GM12878 (cell line): ENCODE data around the gene GLB1L. TPM values are rescaled to one million over a fixed set of nuclear protein-coding genes. Genes with fewer than 3 reads are reported as not detected.

Experiments used
- BMI1 ChIP-seq: fragments of 450-650 bp; IDR thresholded peaks from 2 replicates; pipeline ENCODE4 v1.6.1; 2016; ENCODE audit warnings: mild to moderate bottlenecking, moderate library complexity, borderline replicate concordance
- BRCA1 ChIP-seq: IDR thresholded peaks from 2 replicates; pipeline ENCODE4 v1.6.1; 2011; ENCODE audit warnings: low read depth, low read length, improper control_type of control experiment
- CBFB ChIP-seq: IDR thresholded peaks from 2 replicates; pipeline ENCODE4 v1.6.1; 2016; ENCODE audit warnings: antibody characterized with exemption, low read depth
- CHD2 ChIP-seq: IDR thresholded peaks from 2 replicates; pipeline ENCODE4 v1.6.1; 2011; ENCODE audit warnings: low read depth, low read length, improper control_type of control experiment, borderline replicate concordance
- DPF2 ChIP-seq: fragments of 450-650 bp; IDR thresholded peaks from 2 replicates; pipeline ENCODE4 v1.6.1; 2017; ENCODE audit warnings: mild to moderate bottlenecking
- EED ChIP-seq: sonication (generic); IDR thresholded peaks from 2 replicates; pipeline ENCODE4 v1.6.1; 2016; ENCODE audit warnings: antibody characterized with exemption, low read depth
- EGR1 ChIP-seq, 2 experiments: IDR thresholded peaks; 1 replicate in 1 of 2; 2 replicates in 1 of 2; pipeline ENCODE4 v1.6.1; 2011 to 2012; ENCODE audit warnings: low read depth in 2 of 2, low read length in 2 of 2, borderline replicate concordance in 1 of 2, mild to moderate bottlenecking in 1 of 2, moderate library complexity in 1 of 2
- GABPA ChIP-seq: IDR thresholded peaks from 2 replicates; pipeline ENCODE4 v1.6.1; 2014; ENCODE audit warnings: antibody characterized with exemption, low read depth, mild to moderate bottlenecking, inconsistent platforms
- GATAD2B ChIP-seq: fragments of 450-650 bp; conservative IDR thresholded peaks from 2 replicates; pipeline ENCODE4 v1.6.1; 2017; ENCODE audit warnings: low read depth, mild to moderate bottlenecking, moderate library complexity
- HDAC2 ChIP-seq: fragments of 200-600 bp; sonication (generic); IDR thresholded peaks from 2 replicates; pipeline ENCODE4 v1.6.1; 2017
- HDGF ChIP-seq: fragments of 450-650 bp; IDR thresholded peaks from 2 replicates; pipeline ENCODE4 v1.6.1; 2016; ENCODE audit warnings: antibody characterized with exemption
- IKZF1 ChIP-seq: fragments of 450-650 bp; conservative IDR thresholded peaks from 2 replicates; pipeline ENCODE4 v1.6.1; 2017; ENCODE audit warnings: antibody characterized with exemption, mild to moderate bottlenecking
- MXI1 ChIP-seq: fragments of 150-350 bp; IDR thresholded peaks from 2 replicates; pipeline ENCODE4 v1.6.1; 2011; ENCODE audit warnings: low read depth, mild to moderate bottlenecking, inconsistent platforms, low read length, improper control_type of control experiment
- MYB ChIP-seq: fragments of 150-350 bp; IDR thresholded peaks from 2 replicates; pipeline ENCODE4 v1.6.1; 2014; ENCODE audit warnings: mild to moderate bottlenecking, low read depth, low read length, borderline replicate concordance
- NFIC ChIP-seq: IDR thresholded peaks from 2 replicates; pipeline ENCODE4 v1.6.1; 2012; ENCODE audit warnings: low read depth, mild to moderate bottlenecking, inconsistent platforms, low read length, moderate library complexity
- RAD51 ChIP-seq: fragments of 450-650 bp; IDR thresholded peaks from 2 replicates; pipeline ENCODE4 v1.6.1; 2016; ENCODE audit warnings: moderate library complexity, mild to moderate bottlenecking, inconsistent platforms
- RB1 ChIP-seq: fragments of 450-650 bp; formaldehyde crosslinking; IDR thresholded peaks from 2 replicates; pipeline ENCODE4 v1.6.1; 2017; ENCODE audit warnings: mild to moderate bottlenecking, borderline replicate concordance
- RBBP5 ChIP-seq: fragments of 200-600 bp; sonication (generic); conservative IDR thresholded peaks from 2 replicates; pipeline ENCODE4 v1.6.1; 2016
- SIX5 ChIP-seq: IDR thresholded peaks from 2 replicates; pipeline ENCODE4 v1.6.1; 2011; ENCODE audit warnings: mild to moderate bottlenecking, low read depth, low read length, moderate library complexity; ENCODE audit not compliant: severe bottlenecking
- SMAD5 ChIP-seq: IDR thresholded peaks from 2 replicates; pipeline ENCODE4 v1.6.1; 2016; ENCODE audit warnings: antibody characterized with exemption, low read depth
- SRF ChIP-seq, 2 experiments: IDR thresholded peaks; 2 replicates each; pipeline ENCODE4 v1.6.1; 2011; ENCODE audit warnings: low read depth in 2 of 2, low read length in 2 of 2, mild to moderate bottlenecking in 1 of 2, moderate library complexity in 1 of 2
- ZSCAN29 ChIP-seq: fragments of 450-650 bp; IDR thresholded peaks from 2 replicates; pipeline ENCODE4 v1.6.1; 2017; ENCODE audit warnings: mild to moderate bottlenecking, moderate library complexity
- polyA plus RNA-seq, 11 experiments: library from polyadenylated mRNA; depleted of rRNA in 4 of 11; unstranded in 6 of 11; stranded (reverse) in 5 of 11; fragments of >200 nt; fragmentation: Nextera tagmentation in 4 of 11; fragmentation: Illumina TruSeq in 1 of 11; extraction: Ambion mirVana in 4 of 11; extraction: Trizol in 1 of 11; gene quantifications; 1 replicate in 1 of 11; 2 replicates in 10 of 11; pipeline versions ENCODE4 v1.2.1 to v1.2.3, GENCODE V29; 2011 to 2016; ENCODE audit warnings: inconsistent platforms in 2 of 11, missing spikeins in 2 of 11, low read depth in 1 of 11
- total RNA-seq, 4 experiments: library from RNA; depleted of rRNA in 3 of 4; stranded (reverse); fragments of >200 nt in 3 of 4; fragmentation: Illumina TruSeq in 1 of 4; extraction: Trizol in 1 of 4; gene quantifications; 2 replicates each; pipeline versions ENCODE4 v1.2.1 to v1.2.3, GENCODE V29; 2013 to 2021
- TF ChIP-seq, protein P1 (sequence below): fragments of 450-650 bp; conservative IDR thresholded peaks from 2 replicates; pipeline ENCODE4 v1.6.1; 2017; ENCODE audit warnings: mild to moderate bottlenecking, moderate library complexity
- TF ChIP-seq, protein P2 (sequence below): IDR thresholded peaks from 2 replicates; pipeline ENCODE4 v1.6.1; 2012; ENCODE audit warnings: low read depth, low read length, improper control_type of control experiment
- TF ChIP-seq, protein P3 (sequence below): fragments of 150-350 bp; IDR thresholded peaks from 2 replicates; pipeline ENCODE4 v1.6.1; 2016; ENCODE audit warnings: low read depth, low read length

GLB1L gene
- total and polyA plus RNA-seq, 10 of the 15 experiments (the other 5 are each of a cell fraction or from before 2014, with no cell fraction given) = 0.29 to 4.6 (median 2.7) TPM

DNA sequence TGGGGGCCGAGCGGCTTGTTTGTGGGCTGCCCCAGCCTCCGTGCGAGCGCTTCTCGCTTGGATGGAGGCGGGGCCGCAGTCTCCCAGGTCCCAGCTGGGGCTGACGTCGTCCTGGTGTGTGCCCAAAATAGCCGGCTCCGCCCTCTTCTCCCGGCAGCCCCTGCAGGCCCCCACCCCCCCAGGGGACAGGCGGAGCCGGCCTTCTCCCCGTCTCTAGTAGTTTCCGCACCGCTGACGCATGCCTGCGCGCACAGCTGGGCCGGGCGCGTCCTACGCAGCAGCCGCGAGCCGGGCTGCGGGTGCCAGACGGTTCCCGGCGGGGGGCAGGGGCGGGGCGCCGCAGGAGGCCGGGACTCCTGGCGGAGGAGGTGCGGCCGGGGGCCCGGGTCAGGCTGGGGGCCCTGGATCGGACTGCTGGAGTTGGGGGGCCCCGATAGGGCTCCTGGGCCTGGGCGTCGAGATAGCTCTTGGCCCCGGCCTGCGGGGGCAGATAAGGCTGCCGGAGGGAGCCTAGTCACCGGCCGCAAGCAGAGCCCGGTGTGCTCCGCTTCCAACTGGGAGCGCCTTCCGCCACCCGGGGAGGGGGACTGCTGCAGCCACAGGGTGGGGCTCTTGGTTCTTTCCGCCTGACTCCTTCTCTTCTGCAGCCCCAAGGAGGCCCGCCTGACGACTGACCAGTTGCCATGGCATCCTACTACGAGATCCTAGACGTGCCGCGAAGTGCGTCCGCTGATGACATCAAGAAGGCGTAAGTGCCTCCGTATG lies 34.1 kb upstream of the GLB1L start, which contains the start of gene DNAJB2 (continued):
- TF ChIP-seq MYB (no peak), SRF (IDR thresholded peaks at IDR 0.05; ENCODE audit: low read depth in 2 of 2, low read length in 2 of 2) (peak in 1 of 2 experiments; percentile 39; a peak in 1 of 4 replicates), HDGF (no peak; the same call in 1 of the 2 replicates), CHD2 (peak; percentile 52; the same call in 1 of the 2 replicates), ZSCAN29 (0 out of 2 replicates have a peak, but pooled peaks have one; percentile 19), BRCA1 (no peak), RBBP5 (no peak), GATAD2B (peak; percentile 70), BMI1 (peak; percentile 88), CBFB (no peak), MXI1 (peak; percentile 71), RB1 (no peak; the same call in 1 of the 2 replicates), IKZF1 (peak; percentile 82), EGR1 (IDR thresholded peaks at IDR 0.05; ENCODE audit: borderline replicate concordance in 1 of 2, low read depth in 2 of 2, low read length in 2 of 2) (no peak), DPF2 (peak; percentile 90), GABPA (no peak), NFIC (no peak), SIX5 (no peak), EED (no peak; the same call in none of the 2 replicates), RAD51 (no peak), SMAD5 (no peak), HDAC2 (no peak)
- TF ChIP-seq, protein P1, sequence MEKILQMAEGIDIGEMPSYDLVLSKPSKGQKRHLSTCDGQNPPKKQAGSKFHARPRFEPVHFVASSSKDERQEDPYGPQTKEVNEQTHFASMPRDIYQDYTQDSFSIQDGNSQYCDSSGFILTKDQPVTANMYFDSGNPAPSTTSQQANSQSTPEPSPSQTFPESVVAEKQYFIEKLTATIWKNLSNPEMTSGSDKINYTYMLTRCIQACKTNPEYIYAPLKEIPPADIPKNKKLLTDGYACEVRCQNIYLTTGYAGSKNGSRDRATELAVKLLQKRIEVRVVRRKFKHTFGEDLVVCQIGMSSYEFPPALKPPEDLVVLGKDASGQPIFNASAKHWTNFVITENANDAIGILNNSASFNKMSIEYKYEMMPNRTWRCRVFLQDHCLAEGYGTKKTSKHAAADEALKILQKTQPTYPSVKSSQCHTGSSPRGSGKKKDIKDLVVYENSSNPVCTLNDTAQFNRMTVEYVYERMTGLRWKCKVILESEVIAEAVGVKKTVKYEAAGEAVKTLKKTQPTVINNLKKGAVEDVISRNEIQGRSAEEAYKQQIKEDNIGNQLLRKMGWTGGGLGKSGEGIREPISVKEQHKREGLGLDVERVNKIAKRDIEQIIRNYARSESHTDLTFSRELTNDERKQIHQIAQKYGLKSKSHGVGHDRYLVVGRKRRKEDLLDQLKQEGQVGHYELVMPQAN = peak; percentile 93
- TF ChIP-seq, protein P2, sequence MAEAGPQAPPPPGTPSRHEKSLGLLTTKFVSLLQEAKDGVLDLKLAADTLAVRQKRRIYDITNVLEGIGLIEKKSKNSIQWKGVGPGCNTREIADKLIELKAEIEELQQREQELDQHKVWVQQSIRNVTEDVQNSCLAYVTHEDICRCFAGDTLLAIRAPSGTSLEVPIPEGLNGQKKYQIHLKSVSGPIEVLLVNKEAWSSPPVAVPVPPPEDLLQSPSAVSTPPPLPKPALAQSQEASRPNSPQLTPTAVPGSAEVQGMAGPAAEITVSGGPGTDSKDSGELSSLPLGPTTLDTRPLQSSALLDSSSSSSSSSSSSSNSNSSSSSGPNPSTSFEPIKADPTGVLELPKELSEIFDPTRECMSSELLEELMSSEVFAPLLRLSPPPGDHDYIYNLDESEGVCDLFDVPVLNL = no peak
- TF ChIP-seq, protein P3, sequence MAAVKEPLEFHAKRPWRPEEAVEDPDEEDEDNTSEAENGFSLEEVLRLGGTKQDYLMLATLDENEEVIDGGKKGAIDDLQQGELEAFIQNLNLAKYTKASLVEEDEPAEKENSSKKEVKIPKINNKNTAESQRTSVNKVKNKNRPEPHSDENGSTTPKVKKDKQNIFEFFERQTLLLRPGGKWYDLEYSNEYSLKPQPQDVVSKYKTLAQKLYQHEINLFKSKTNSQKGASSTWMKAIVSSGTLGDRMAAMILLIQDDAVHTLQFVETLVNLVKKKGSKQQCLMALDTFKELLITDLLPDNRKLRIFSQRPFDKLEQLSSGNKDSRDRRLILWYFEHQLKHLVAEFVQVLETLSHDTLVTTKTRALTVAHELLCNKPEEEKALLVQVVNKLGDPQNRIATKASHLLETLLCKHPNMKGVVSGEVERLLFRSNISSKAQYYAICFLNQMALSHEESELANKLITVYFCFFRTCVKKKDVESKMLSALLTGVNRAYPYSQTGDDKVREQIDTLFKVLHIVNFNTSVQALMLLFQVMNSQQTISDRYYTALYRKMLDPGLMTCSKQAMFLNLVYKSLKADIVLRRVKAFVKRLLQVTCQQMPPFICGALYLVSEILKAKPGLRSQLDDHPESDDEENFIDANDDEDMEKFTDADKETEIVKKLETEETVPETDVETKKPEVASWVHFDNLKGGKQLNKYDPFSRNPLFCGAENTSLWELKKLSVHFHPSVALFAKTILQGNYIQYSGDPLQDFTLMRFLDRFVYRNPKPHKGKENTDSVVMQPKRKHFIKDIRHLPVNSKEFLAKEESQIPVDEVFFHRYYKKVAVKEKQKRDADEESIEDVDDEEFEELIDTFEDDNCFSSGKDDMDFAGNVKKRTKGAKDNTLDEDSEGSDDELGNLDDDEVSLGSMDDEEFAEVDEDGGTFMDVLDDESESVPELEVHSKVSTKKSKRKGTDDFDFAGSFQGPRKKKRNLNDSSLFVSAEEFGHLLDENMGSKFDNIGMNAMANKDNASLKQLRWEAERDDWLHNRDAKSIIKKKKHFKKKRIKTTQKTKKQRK = no peak
